Osteoblast (primary cell): ENCODE data around the gene USP7. TPM values are rescaled to one million over a fixed set of nuclear protein-coding genes. Genes with fewer than 3 reads are reported as not detected.

Experiments
- DNase-seq: peaks from one replicate; pipeline ENCODE4 v3.0.0; 2011; ENCODE audit warnings: low spot score, mixed read lengths; ENCODE audit not compliant: insufficient read length; ENCODE audit errors: missing footprints
- H2AFZ ChIP-seq: 2 replicates; pipeline ENCODE4 v1.6.0; 2011; ENCODE audit warnings: mild to moderate bottlenecking, low read length
- H3K27ac ChIP-seq: 2 replicates; pipeline ENCODE4 v1.5.1; 2011; ENCODE audit warnings: mild to moderate bottlenecking, low read depth, low read length, moderate library complexity
- H3K27me3 ChIP-seq: 2 replicates; pipeline ENCODE4 v1.6.0; 2012; ENCODE audit warnings: mild to moderate bottlenecking, control low read depth, inconsistent platforms, low read length, moderate library complexity; ENCODE audit not compliant: insufficient read depth
- H3K36me3 ChIP-seq: 2 replicates; pipeline ENCODE4 v1.5.1; 2011; ENCODE audit warnings: mild to moderate bottlenecking, low read length, control low read depth, moderate library complexity; ENCODE audit not compliant: insufficient read depth
- H3K4me1 ChIP-seq: 2 replicates; pipeline ENCODE4 v1.5.1; 2011; ENCODE audit warnings: mild to moderate bottlenecking, low read length, control low read depth, moderate library complexity; ENCODE audit not compliant: insufficient read depth
- H3K4me2 ChIP-seq: 2 replicates; pipeline ENCODE4 v1.6.0; 2011; ENCODE audit warnings: mild to moderate bottlenecking, low read length; ENCODE audit not compliant: insufficient read depth
- H3K4me3 ChIP-seq: fragments of 200-600 bp; sonication (generic); 3 replicates; pipeline ENCODE4 v1.5.1; 2012; ENCODE audit warnings: mild to moderate bottlenecking, low read length, inconsistent platforms; ENCODE audit not compliant: insufficient read depth
- H3K79me2 ChIP-seq: 2 replicates; pipeline ENCODE4 v1.6.0; 2012; ENCODE audit warnings: mild to moderate bottlenecking, low read length, control low read depth, inconsistent platforms; ENCODE audit not compliant: insufficient read depth
- H3K9me3 ChIP-seq: 2 replicates; pipeline ENCODE4 v1.5.1; 2011; ENCODE audit warnings: low read depth, low read length, control low read depth
- H4K20me1 ChIP-seq: 2 replicates; pipeline ENCODE4 v1.6.0; 2012; ENCODE audit warnings: mild to moderate bottlenecking, low read length, control low read depth; ENCODE audit not compliant: insufficient read depth
- CTCF ChIP-seq: IDR thresholded peaks from 2 replicates; pipeline ENCODE4 v1.5.1; 2011; ENCODE audit warnings: mild to moderate bottlenecking, low read depth, low read length, moderate library complexity; ENCODE audit errors: extremely low read depth
- total RNA-seq: library from RNA; depleted of rRNA; stranded (reverse); fragments of >200 nt; gene quantifications from 2 replicates; pipeline ENCODE4 v1.2.3, GENCODE V29; 2012

The USP7 gene
- total RNA-seq, 1 donor, result 51.4 TPM

GRCh38 chr16:8893976-8894690 is 69.6 kb downstream of the USP7 start:
- H3K79me2 ChIP-seq, result no peaks in the 10 kb centered on the region
- H3K27ac ChIP-seq, result no peak overlapping the region
- H3K4me1 ChIP-seq, result no peaks in the 10 kb centered on the region
- peaks cover 14% of the 10 kb centered on the region for H4K20me1 ChIP-seq
- no peak overlapping the region for H3K4me3 ChIP-seq
- H3K36me3 ChIP-seq, result peaks cover 73% of the 10 kb centered on the region
- H3K27me3 ChIP-seq, result no peaks in the 10 kb centered on the region
- no peak for TF ChIP-seq CTCF
- DNase-seq, result peak; percentile 50
- no peak overlapping the region for H2AFZ ChIP-seq
- no peak overlapping the region for H3K4me2 ChIP-seq
- no peaks in the 10 kb centered on the region for H3K9me3 ChIP-seq

GRCh38 chr16:8893426-8893825 is 70.3 kb downstream of the USP7 start:
- peaks cover 66% of the 10 kb centered on the region for H3K36me3 ChIP-seq
- H3K79me2 ChIP-seq, result no peaks in the 10 kb centered on the region
- no peak overlapping the region for H2AFZ ChIP-seq
- H3K4me1 ChIP-seq, result peaks cover 2% of the 10 kb centered on the region
- no peaks in the 10 kb centered on the region for H3K27me3 ChIP-seq
- H3K9me3 ChIP-seq, result no peaks in the 10 kb centered on the region
- no peak for DNase-seq
- no peak overlapping the region for H3K27ac ChIP-seq
- H4K20me1 ChIP-seq, result peaks cover 16% of the 10 kb centered on the region
- H3K4me3 ChIP-seq, result no peak overlapping the region
- H3K4me2 ChIP-seq, result no peak overlapping the region
- TF ChIP-seq CTCF, result no peak

GRCh38 chr16:8892101-8892575 is 71.6 kb downstream of the USP7 start:
- peaks cover 27% of the 10 kb centered on the region for H4K20me1 ChIP-seq
- H3K79me2 ChIP-seq, result no peaks in the 10 kb centered on the region
- TF ChIP-seq CTCF, result no peak
- no peaks in the 10 kb centered on the region for H3K9me3 ChIP-seq
- peaks cover 12% of the 10 kb centered on the region for H3K4me1 ChIP-seq
- no peaks in the 10 kb centered on the region for H3K27me3 ChIP-seq
- no peak overlapping the region for H3K4me3 ChIP-seq
- peak; percentile 50 for DNase-seq
- H3K36me3 ChIP-seq, result peaks cover 56% of the 10 kb centered on the region
- no peak overlapping the region for H3K4me2 ChIP-seq
- H3K27ac ChIP-seq, result no peak overlapping the region
- no peak overlapping the region for H2AFZ ChIP-seq

- no peaks in the 10 kb centered on the region for H3K79me2 ChIP-seq
- TF ChIP-seq CTCF, result no peak
- H3K27me3 ChIP-seq, result no peaks in the 10 kb centered on the region
- H4K20me1 ChIP-seq, result peaks cover 43% of the 10 kb centered on the region
- no peak overlapping the region for H2AFZ ChIP-seq
- H3K36me3 ChIP-seq, result peaks cover 42% of the 10 kb centered on the region
- no peak overlapping the region for H3K4me3 ChIP-seq
- peak overlapping the region; percentile 5 for H3K27ac ChIP-seq
- no peak overlapping the region for H3K4me2 ChIP-seq
- H3K9me3 ChIP-seq, result no peaks in the 10 kb centered on the region
- no peak for DNase-seq
- peaks cover 28% of the 10 kb centered on the region for H3K4me1 ChIP-seq
Observed at GRCh38 chr16:8890549-8890921, 73.2 kb downstream of the USP7 start.
